Ovary (tissue), 9 donors: ENCODE measurements around the gene ZNF672. TPM values are rescaled to one million over a fixed set of nuclear protein-coding genes. Genes with fewer than 3 reads are reported as not detected.
"Not testable (repeated sequence)": the region's sequence is repeated elsewhere in the genome, so short reads cannot be mapped to it uniquely, and the experiment has no call there.

Experiments
- DNase-seq, 5 donors: peaks; one replicate each; pipeline ENCODE4 v3.0.0-alpha.2; 2019 to 2020
- H3K27ac ChIP-seq, 2 donors: fragments of 200-600 bp; one replicate each; pipeline versions ENCODE4 v1.5.1 to v1.8.0; 2019 to 2022
- H3K27me3 ChIP-seq: fragments of 200-600 bp; one replicate; pipeline ENCODE4 v1.8.0; 2022
- H3K36me3 ChIP-seq: fragments of 200-600 bp; sonication (generic); one replicate; pipeline ENCODE4 v1.5.1; 2019
- H3K4me1 ChIP-seq: one replicate; pipeline ENCODE4 v1.8.1; 2013; ENCODE audit warnings: mild to moderate bottlenecking, moderate library complexity; ENCODE audit not compliant: insufficient read depth
- H3K4me3 ChIP-seq: fragments of 200-600 bp; sonication (generic); one replicate; pipeline ENCODE4 v1.5.1; 2017
- H3K9me3 ChIP-seq, 2 donors: fragments of 200-600 bp in 1 of 2; sonication (generic) in 1 of 2; one replicate each; pipeline versions ENCODE4 v1.5.1 to v1.8.1; 2013 to 2019; ENCODE audit warnings: mild to moderate bottlenecking in 1 of 2, moderate library complexity in 1 of 2
- CTCF ChIP-seq, 3 donors: fragments of 450-650 bp in 2 of 3; fragments of 200-600 bp in 1 of 3; IDR thresholded peaks; one replicate each; pipeline versions ENCODE4 v1.5.1 to v1.8.0; 2016 to 2022; ENCODE audit warnings: antibody characterized with exemption in 3 of 3, mild to moderate bottlenecking in 1 of 3
- EP300 ChIP-seq: sonication (generic); formaldehyde crosslinking; IDR thresholded peaks from one replicate; pipeline ENCODE4 v1.6.1; 2017; ENCODE audit warnings: antibody characterized with exemption
- POLR2A ChIP-seq: fragments of 450-650 bp; IDR thresholded peaks from one replicate; pipeline ENCODE4 v1.6.1; 2017; ENCODE audit warnings: antibody characterized with exemption, mild to moderate bottlenecking, moderate library complexity
- WGBS, 3 donors: extraction: QIAGEN DNeasy Blood & Tissue Kit in 1 of 3; methylation state at CpG; one replicate each; pipeline versions ENCODE4 v1.1.5 to v1.1.7; 2013 to 2017; 5-methylcytosine and 5-hydroxymethylcytosine counted together
- intact Hi-C, 4 donors: fragments of 100-400 bp; cut with DNase I; formaldehyde crosslinking; loops; one replicate each; pipeline versions ENCODE4 v1.11.0 to v1.15.1; 2022 to 2023
- polyA plus RNA-seq, 2 donors: library from polyadenylated mRNA; stranded (reverse); fragments of 200-250 nt in 1 of 2; fragments of 350-450 nt in 1 of 2; fragmentation: Illumina TruSeq in 1 of 2; extraction: RNeasy Lipid Tissue Mini Kit (QIAGEN cat#74804) in 1 of 2; gene quantifications; one replicate each; pipeline ENCODE4 v1.2.3, GENCODE V29; 2013 to 2014
- total RNA-seq, 7 donors: library from RNA; depleted of rRNA in 2 of 7; stranded (reverse); fragments of >200 nt in 2 of 7; fragmentation: NEBNext Ultra II Directional in 3 of 7; extraction: Animal tissue kit (Norgen Biotek cat#: 25700) in 3 of 7; gene quantifications; one replicate each; pipeline versions ENCODE4 v1.1.0 to v1.2.4, GENCODE V29; 2016 to 2023
- donor health status: DM: no; HTN: no; CAD: no; lungs with moderate emphysema.
- donor health status: DM: no; HTN: no; CAD: no.
- donor health status: Bipolar disorder and iron deficiency.
- donor health status: DM: yes; HTN: yes; CAD: no.
- donor health status: DM: no; HTN: no; CAD: no.
- donor health status: DM: yes; HTN: yes; CAD: no.

The ZNF672 gene
- total and polyA plus RNA-seq, 9 donors = 7.3 to 29.5 (median 20.9) TPM

- no peaks in the 10 kb centered on the region for H3K27me3 ChIP-seq
- no peak overlapping the region for H3K4me3 ChIP-seq
- no peak for TF ChIP-seq POLR2A
- TF ChIP-seq EP300 = no peak
- H3K4me1 ChIP-seq = no peaks in the 10 kb centered on the region
- no peaks in the 10 kb centered on the region for H3K9me3 ChIP-seq
- no peak for DNase-seq
- WGBS, 3 donors = 80 to 82% (median 81%) methylated on average over 6 of the region's 6 CpGs
- intact Hi-C loops = no loop called here
- H3K36me3 ChIP-seq = no peaks in the 10 kb centered on the region
- H3K27ac ChIP-seq = no peak overlapping the region
Observed at GRCh38 chr1:248802454-248802853, 35.6 kb upstream of the ZNF672 start.

- not testable (repeated sequence) for H3K27ac ChIP-seq
Observed at GRCh38 chr1:248803501-248803900, 34.5 kb upstream of the ZNF672 start.

GRCh38 chr1:248804771-248805681 lies 33.0 kb upstream of the ZNF672 start:
- H3K9me3 ChIP-seq = no peaks in the 10 kb centered on the region
- WGBS, 3 donors = 62 to 73% (median 65%) methylated on average over 10 of the region's 10 CpGs
- no peaks in the 10 kb centered on the region for H3K27me3 ChIP-seq
- no peak for DNase-seq
- no peaks in the 10 kb centered on the region for H3K36me3 ChIP-seq
- H3K4me3 ChIP-seq = no peak overlapping the region
- TF ChIP-seq POLR2A (no peak), CTCF (IDR thresholded peaks at IDR 0.05) (no peak), EP300 (no peak)
- no peaks in the 10 kb centered on the region for H3K4me1 ChIP-seq
- intact Hi-C loops = no loop called here
- H3K27ac ChIP-seq = no peak overlapping the region

More at GRCh38 chr1:248803501-248803900, 34.5 kb upstream of the ZNF672 start:
- DNase-seq, H3K9me3 ChIP-seq, H3K27me3 ChIP-seq, H3K4me1 ChIP-seq, H3K4me3 ChIP-seq, H3K36me3 ChIP-seq, intact Hi-C loops: not testable (repeated sequence)
- 86 to 92% (median 88%) methylated on average over 15 of the region's 15 CpGs for WGBS, 3 donors

GRCh38 chr1:248805876-248806275 lies 32.1 kb upstream of the ZNF672 start:
- Histone ChIP-seq H3K27ac (no peak overlapping the region), H3K9me3 (no peaks in the 10 kb centered on the region), H3K4me3 (no peak overlapping the region), H3K27me3 (no peaks in the 10 kb centered on the region), H3K36me3 (no peaks in the 10 kb centered on the region), H3K4me1 (peaks cover 3% of the 10 kb centered on the region)
- DNase-seq = no peak
- intact Hi-C loops = no loop called here
- WGBS, 3 donors = 77 to 94% (median 80%) methylated on average over 1 of the region's 1 CpG
- TF ChIP-seq CTCF (IDR thresholded peaks at IDR 0.05) = no peak
- TF ChIP-seq POLR2A = no peak

- TF ChIP-seq EP300 = no peak
- TF ChIP-seq POLR2A = no peak
- peak in 2 of 3 donors; percentile 11 to 26 for TF ChIP-seq CTCF (IDR thresholded peaks at IDR 0.05)
- intact Hi-C loops = no loop called here
- WGBS, 3 donors = 33 to 42% (median 40%) methylated on average over 15 of the region's 15 CpGs
- Histone ChIP-seq H3K27me3 (no peaks in the 10 kb centered on the region), H3K4me1 (peaks cover 3% of the 10 kb centered on the region), H3K36me3 (no peaks in the 10 kb centered on the region), H3K4me3 (no peak overlapping the region), H3K9me3 (no peaks in the 10 kb centered on the region), H3K27ac (no peak overlapping the region)
- peak in 2 of 5 donors; percentile 40 to 55 for DNase-seq
Observed at GRCh38 chr1:248807067-248807737, 30.8 kb upstream of the ZNF672 start.
